G401 (cell line): ENCODE data around the gene ARHGEF5. TPM values are rescaled to one million over a fixed set of nuclear protein-coding genes. Genes with fewer than 3 reads are reported as not detected.
"Not testable (repeated sequence)": the region's sequence is repeated elsewhere in the genome, so short reads cannot be mapped to it uniquely, and the experiment has no call there.

Experiments
- DNase-seq: peaks from one replicate; pipeline ENCODE4 v3.0.0-alpha.2; 2015; ENCODE audit warnings: low spot score
- in situ Hi-C: cut with HindIII; loops from 2 replicates; pipeline ENCODE4 v1.10.0; 2016; ENCODE audit warnings: low sequenced_read_pairs, mixed read lengths
- total RNA-seq: library from RNA; depleted of rRNA; stranded (reverse); fragments of >200 nt; shearing (Covaris generic); gene quantifications from 2 replicates; pipeline ENCODE4 v1.2.3, GENCODE V29; 2014; rRNA removed

ARHGEF5 gene
- total RNA-seq, 1 experiment from 2014 or later: not detected

- in situ Hi-C loops: no loop called here
- no peak for DNase-seq
Measured at GRCh38 chr7:144410441-144410840, 55.2 kb downstream of the ARHGEF5 start.

GRCh38 chr7:144414815-144415214 lies 59.6 kb downstream of the ARHGEF5 start:
- no peak for DNase-seq
- in situ Hi-C loops: no loop called here

- no peak for DNase-seq
- in situ Hi-C loops: no loop called here
Measured at GRCh38 chr7:144415858-144416257, 60.7 kb downstream of the ARHGEF5 start.

- DNase-seq: no peak
- in situ Hi-C loops: no loop called here
Measured at GRCh38 chr7:144416341-144416740, 61.1 kb downstream of the ARHGEF5 start.

- DNase-seq, in situ Hi-C loops: not testable (repeated sequence)
Measured at GRCh38 chr7:144418931-144419330, 63.7 kb downstream of the ARHGEF5 start.

- DNase-seq, in situ Hi-C loops: not testable (repeated sequence)
Measured at GRCh38 chr7:144427539-144427938, 72.3 kb downstream of the ARHGEF5 start.

- in situ Hi-C loops: no loop called here
- DNase-seq: no peak
Measured at GRCh38 chr7:144428431-144428830, 73.2 kb downstream of the ARHGEF5 start.

Other genes with a start within 250 kb of the ARHGEF5 start
- not detected in 2 replicates for gene OR2A2, start 245.8 kb upstream of the ARHGEF5 start, total RNA-seq
- not detected in 2 replicates for gene OR2A14, start 232.2 kb upstream of the ARHGEF5 start, total RNA-seq
- not detected in 2 replicates for gene CTAGE4, start 171.9 kb upstream of the ARHGEF5 start, total RNA-seq
- gene ARHGEF35, start 159.6 kb upstream of the ARHGEF5 start, total RNA-seq: not detected in 2 replicates
- gene OR2A42, start 115.8 kb upstream of the ARHGEF5 start, total RNA-seq: not detected in 2 replicates
- gene OR2A7, start 90.6 kb upstream of the ARHGEF5 start, total RNA-seq: not detected in 2 replicates
- gene CTAGE8, start 86.1 kb upstream of the ARHGEF5 start, total RNA-seq: not detected in 2 replicates
- not detected in 2 replicates for gene OR2A1, start 43.0 kb upstream of the ARHGEF5 start, total RNA-seq
- not detected in 2 replicates for gene NOBOX, start 48.3 kb downstream of the ARHGEF5 start, total RNA-seq